Aorta (tissue), 5 donors: ENCODE data around the gene ACAD10. TPM values are rescaled to one million over a fixed set of nuclear protein-coding genes. Genes with fewer than 3 reads are reported as not detected.

Experiments
- ATAC-seq: fragments of 200-7000 bp; cut with Tn5 transposase; one replicate; pipeline ENCODE4 v1.9.1; 2022; ENCODE audit warnings: moderate library complexity; ENCODE audit not compliant: low FRiP score
- DNase-seq, 2 donors: peaks; one replicate each; pipeline ENCODE4 v3.0.0-alpha.2; 2020
- H3K27ac ChIP-seq, 2 donors: one replicate each; pipeline ENCODE4 v1.5.1; 2013; ENCODE audit warnings: low read length in 2 of 2, mild to moderate bottlenecking in 2 of 2, moderate library complexity in 2 of 2, control low read depth in 1 of 2, inconsistent platforms in 1 of 2, low read depth in 1 of 2
- H3K27me3 ChIP-seq, 2 donors: one replicate each; pipeline ENCODE4 v1.6.1; 2013; ENCODE audit warnings: control low read depth in 1 of 2, low read length in 1 of 2, mild to moderate bottlenecking in 1 of 2, moderate library complexity in 1 of 2; ENCODE audit not compliant: insufficient read depth in 2 of 2, control insufficient read depth in 1 of 2
- H3K36me3 ChIP-seq, 2 donors: one replicate each; pipeline ENCODE4 v1.6.1; 2013; ENCODE audit warnings: control low read depth in 1 of 2, low read length in 1 of 2, mild to moderate bottlenecking in 1 of 2; ENCODE audit not compliant: insufficient read depth in 2 of 2, control insufficient read depth in 1 of 2
- H3K4me1 ChIP-seq, 2 donors: one replicate each; pipeline ENCODE4 v1.6.1; 2013; ENCODE audit warnings: low read length in 2 of 2, control low read depth in 1 of 2, mild to moderate bottlenecking in 1 of 2, moderate library complexity in 1 of 2; ENCODE audit not compliant: insufficient read depth in 2 of 2, control insufficient read depth in 1 of 2
- H3K4me3 ChIP-seq, 2 donors: one replicate each; pipeline ENCODE4 v1.5.1; 2013; ENCODE audit warnings: low read length in 2 of 2, control low read depth in 1 of 2, mild to moderate bottlenecking in 1 of 2
- H3K9me3 ChIP-seq: one replicate; pipeline ENCODE4 v1.6.1; 2013; ENCODE audit warnings: mild to moderate bottlenecking, low read length; ENCODE audit not compliant: control insufficient read depth
- WGBS, 2 donors: extraction: QIAGEN DNeasy Blood & Tissue Kit; methylation state at CpG; one replicate each; pipeline ENCODE4 v1.1.7; 2013; 5-methylcytosine and 5-hydroxymethylcytosine counted together
- intact Hi-C, 2 donors: fragments of 100-400 bp; cut with DNase I; formaldehyde crosslinking; loops; one replicate each; pipeline versions ENCODE4 v1.14.2 to v1.15.0; 2022
- polyA plus RNA-seq, 2 donors: library from polyadenylated mRNA; stranded (reverse); fragments of 200-250 nt; gene quantifications; one replicate each; pipeline ENCODE4 v1.2.3, GENCODE V29; 2013
- total RNA-seq, 2 donors: library from RNA; stranded (reverse); fragmentation: NEBNext Ultra II Directional; extraction: Animal tissue kit (Norgen Biotek cat#: 25700); gene quantifications; one replicate each; pipeline ENCODE4 v1.2.1, GENCODE V29; 2021
- donor health status: healthy with polysubstance abuse.
- donor health status: Bipolar disorder and iron deficiency.
- donor health status: DM: no; HTN: no; CAD: no.
- donor health status: DM: no; HTN: no; CAD: no.
- donor health status: DM: yes; HTN: yes; CAD: no.

ACAD10 gene
- total and polyA plus RNA-seq, 4 donors = 7.0 to 27.9 (median 15.6) TPM

DNA sequence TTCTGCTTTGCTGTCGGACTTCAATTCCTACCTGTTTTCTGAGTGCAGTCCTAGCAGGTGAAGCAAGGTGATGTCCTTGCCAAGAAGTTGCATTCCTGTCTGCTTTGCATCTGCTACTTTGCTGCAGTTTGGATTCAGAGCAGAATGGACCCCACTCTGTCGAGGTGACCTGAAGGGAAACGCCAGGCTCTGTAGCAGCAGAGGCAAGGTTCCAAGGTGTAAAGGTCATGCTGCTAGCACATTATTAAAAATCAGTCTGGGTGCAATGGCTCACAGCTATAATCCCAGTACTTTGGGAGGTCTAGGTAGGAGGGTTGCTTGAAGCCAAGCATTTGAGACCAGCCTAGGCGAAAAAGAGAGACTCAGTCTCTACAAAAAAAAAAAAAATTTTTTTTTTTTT lies 63.5 kb downstream of the ACAD10 start:
- no peak for ATAC-seq
- intact Hi-C loops = no loop called here
- no peak overlapping the region for H3K27ac ChIP-seq
- no peaks in the 10 kb centered on the region for H3K4me1 ChIP-seq
- peaks cover 0 to 11% of the 10 kb centered on the region in 2 donors for H3K36me3 ChIP-seq
- H3K9me3 ChIP-seq = no peaks in the 10 kb centered on the region
- 88 to 89% methylated on average over 4 of the region's 4 CpGs for WGBS, 2 donors
- no peak overlapping the region for H3K4me3 ChIP-seq
- no peak for DNase-seq
- H3K27me3 ChIP-seq = no peaks in the 10 kb centered on the region

DNA sequence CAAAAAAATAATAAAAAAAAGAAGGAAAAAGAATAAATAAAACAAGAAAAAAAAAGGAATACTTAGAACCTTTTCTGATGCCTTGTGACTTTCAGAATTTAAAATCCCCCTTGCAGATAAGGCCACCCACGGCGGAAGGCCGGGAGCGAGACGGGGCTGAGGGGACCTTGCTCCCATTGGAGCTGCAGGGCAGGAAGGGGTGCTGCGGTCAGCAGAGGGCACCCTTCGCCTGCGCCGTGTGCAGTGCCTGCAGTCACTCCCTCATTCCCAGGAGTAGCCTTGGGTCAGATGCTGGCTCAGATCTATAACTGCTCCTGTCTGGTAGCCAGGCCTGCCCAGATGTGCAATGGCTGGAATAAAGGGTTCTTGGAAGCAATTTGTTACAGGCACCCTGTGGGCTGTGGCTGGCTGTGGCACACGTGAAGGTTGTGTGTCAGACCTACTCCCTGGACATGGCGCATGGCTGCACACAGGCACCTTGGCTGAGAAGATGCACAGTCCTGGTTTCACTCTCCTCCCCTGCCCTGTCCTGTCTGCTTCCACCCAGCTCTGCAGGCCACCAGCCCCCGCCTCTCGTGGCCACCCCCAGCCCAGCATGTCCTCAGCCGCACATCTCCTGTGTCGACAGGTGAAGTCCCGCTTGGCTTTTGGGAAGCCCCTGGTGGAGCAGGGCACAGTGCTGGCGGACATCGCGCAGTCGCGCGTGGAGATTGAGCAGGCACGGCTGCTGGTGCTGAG lies 67.5 kb downstream of the ACAD10 start:
- intact Hi-C loops = loop anchor here (1.0 to 5.0 kb wide), 3 partner anchors 39 to 60 kb away; no protein-coding TSS in a partner anchor
- DNase-seq = peak; percentile 74 to 89
- Histone ChIP-seq H3K4me1 (peaks cover 0 to 2% of the 10 kb centered on the region in 2 donors), H3K27me3 (no peaks in the 10 kb centered on the region), H3K9me3 (no peaks in the 10 kb centered on the region), H3K27ac (no peak overlapping the region), H3K4me3 (no peak overlapping the region), H3K36me3 (peaks cover 0 to 2% of the 10 kb centered on the region in 2 donors)
- WGBS, 2 donors = 54 to 57% methylated on average over 23 of the region's 23 CpGs
- ATAC-seq = peak; percentile 86

DNA sequence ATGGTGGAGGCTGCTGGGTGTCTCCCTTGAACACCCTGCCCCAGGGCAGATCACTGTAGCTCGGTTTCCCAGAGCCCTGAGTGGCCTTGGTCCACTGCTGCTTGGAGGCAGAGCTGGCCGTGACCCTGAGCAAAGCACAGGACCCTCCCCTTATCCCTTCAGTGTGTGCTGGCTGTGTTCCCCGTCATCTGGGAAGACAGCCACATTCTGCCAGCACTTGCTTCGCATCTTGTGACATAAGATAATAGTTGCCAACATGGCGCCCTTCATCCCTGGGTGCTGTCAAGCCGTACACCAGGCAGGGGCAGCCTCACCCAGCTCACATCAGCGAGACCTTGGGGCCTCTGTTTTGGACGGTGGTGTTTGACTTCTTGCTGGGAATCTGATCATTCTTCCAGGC lies 68.8 kb downstream of the ACAD10 start:
- Histone ChIP-seq H3K9me3 (no peaks in the 10 kb centered on the region), H3K36me3 (no peaks in the 10 kb centered on the region)

DNA sequence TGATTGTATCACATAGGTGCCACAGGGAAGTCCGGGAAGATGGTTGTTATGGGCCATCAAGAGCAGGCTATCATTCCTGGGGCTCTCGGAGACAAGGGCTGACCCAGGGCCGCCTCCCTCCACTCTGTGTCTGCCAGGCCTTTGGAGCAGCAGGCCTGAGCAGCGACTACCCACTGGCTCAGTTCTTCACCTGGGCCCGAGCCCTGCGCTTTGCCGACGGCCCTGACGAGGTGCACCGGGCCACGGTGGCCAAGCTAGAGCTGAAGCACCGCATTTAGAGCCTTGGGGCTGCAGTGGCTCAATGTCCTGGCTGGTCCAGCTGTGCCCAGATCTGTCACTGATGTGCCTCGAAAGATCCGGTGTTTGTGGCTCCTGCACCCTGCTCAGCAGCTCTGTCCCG lies 70.3 kb downstream of the ACAD10 start:
- no peaks in the 10 kb centered on the region for H3K27me3 ChIP-seq

More for the DNA sequence above, 68.8 kb downstream of the ACAD10 start:
- intact Hi-C loops = loop anchor here (5.0 kb wide), 2 partner anchors 38 to 58 kb away; no protein-coding TSS in a partner anchor
- 41 to 49% methylated on average over 8 of the region's 8 CpGs for WGBS, 2 donors
- no peak for ATAC-seq
- Histone ChIP-seq H3K4me3 (no peak overlapping the region), H3K27ac (no peak overlapping the region), H3K27me3 (no peaks in the 10 kb centered on the region), H3K4me1 (peaks cover 0 to 2% of the 10 kb centered on the region in 2 donors)
- no peak for DNase-seq

DNA sequence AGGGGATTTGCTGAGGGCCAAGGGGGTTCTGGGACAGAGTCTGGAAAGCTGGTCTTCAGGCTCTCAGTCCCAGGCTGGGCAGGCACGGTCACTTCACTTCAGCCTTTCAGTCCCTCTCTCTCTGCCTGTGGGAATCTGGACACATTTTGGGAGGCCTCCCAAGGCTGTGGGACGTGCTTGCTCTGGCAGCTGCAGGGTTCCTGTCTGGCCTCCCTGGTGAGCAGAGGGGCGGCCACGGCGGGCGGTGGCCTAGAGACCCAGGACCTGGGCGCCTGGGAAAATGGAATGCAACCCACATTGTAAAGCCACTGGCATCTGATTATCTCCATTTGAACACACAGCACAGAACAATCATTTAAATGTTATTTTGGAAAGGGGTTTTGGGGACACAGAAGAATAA lies 70.8 kb downstream of the ACAD10 start:
- peaks cover 0 to 2% of the 10 kb centered on the region in 2 donors for H3K4me1 ChIP-seq
- H3K27me3 ChIP-seq = no peaks in the 10 kb centered on the region
- H3K9me3 ChIP-seq = no peaks in the 10 kb centered on the region
- H3K4me3 ChIP-seq = no peak overlapping the region
- no peak for ATAC-seq
- H3K36me3 ChIP-seq = no peaks in the 10 kb centered on the region
- no peak for DNase-seq
- 18 to 21% methylated on average over 7 of the region's 7 CpGs for WGBS, 2 donors
- intact Hi-C loops = no loop called here
- peak overlapping the region in 1 of 2 donors; percentile 49 for H3K27ac ChIP-seq

More for the DNA sequence above, 70.3 kb downstream of the ACAD10 start:
- intact Hi-C loops = no loop called here
- Histone ChIP-seq H3K9me3 (no peaks in the 10 kb centered on the region), H3K27ac (no peak overlapping the region), H3K36me3 (no peaks in the 10 kb centered on the region), H3K4me3 (no peak overlapping the region), H3K4me1 (peaks cover 0 to 2% of the 10 kb centered on the region in 2 donors)
- DNase-seq (no peak), ATAC-seq (no peak)
- WGBS, 2 donors = 50 to 57% methylated on average over 15 of the region's 15 CpGs

DNA sequence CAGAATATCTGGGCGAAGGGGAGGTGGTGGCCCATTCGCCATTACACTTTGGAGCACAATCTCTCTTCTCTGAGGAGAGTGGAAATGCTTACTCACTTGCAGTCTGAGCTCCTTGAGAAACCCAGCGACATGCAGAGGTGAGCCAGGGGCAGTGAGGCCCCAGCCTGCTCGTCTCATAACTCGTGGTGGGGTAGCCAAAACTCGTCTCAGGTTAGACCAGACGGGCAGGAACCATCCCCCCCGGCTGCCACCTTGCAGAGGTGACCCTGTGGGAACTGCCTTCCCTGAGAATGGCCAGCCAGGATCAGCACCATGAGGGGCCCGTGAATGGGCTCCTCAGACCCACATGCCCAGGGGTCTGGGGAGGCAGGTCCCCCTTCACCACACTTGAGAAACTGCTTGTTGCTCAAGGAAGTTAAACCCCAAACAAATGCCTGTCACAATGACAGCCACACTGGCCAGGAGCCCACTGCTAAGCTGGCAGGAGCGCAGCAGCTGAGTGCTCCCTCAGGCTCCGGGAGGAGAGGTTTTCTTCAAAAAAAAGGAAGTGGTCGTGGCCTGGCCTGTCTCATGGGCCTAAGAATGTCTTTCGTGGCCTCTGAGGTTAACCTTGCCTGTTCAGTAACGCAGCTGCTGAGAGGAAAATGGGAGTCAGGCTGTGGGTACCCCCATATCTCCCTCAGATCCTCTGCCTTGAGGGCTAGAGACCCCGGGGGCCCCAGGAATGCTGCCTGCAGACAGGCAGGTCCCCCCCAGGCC lies 71.7 kb downstream of the ACAD10 start:
- Histone ChIP-seq H3K4me1 (peaks cover 0 to 2% of the 10 kb centered on the region in 2 donors), H3K36me3 (no peaks in the 10 kb centered on the region), H3K9me3 (no peaks in the 10 kb centered on the region), H3K4me3 (no peak overlapping the region), H3K27me3 (no peaks in the 10 kb centered on the region), H3K27ac (peak overlapping the region in 1 of 2 donors; percentile 49)
- intact Hi-C loops = no loop called here
- no peak for ATAC-seq
- 26 to 32% methylated on average over 15 of the region's 15 CpGs for WGBS, 2 donors
- peak; percentile 82 to 88 for DNase-seq

DNA sequence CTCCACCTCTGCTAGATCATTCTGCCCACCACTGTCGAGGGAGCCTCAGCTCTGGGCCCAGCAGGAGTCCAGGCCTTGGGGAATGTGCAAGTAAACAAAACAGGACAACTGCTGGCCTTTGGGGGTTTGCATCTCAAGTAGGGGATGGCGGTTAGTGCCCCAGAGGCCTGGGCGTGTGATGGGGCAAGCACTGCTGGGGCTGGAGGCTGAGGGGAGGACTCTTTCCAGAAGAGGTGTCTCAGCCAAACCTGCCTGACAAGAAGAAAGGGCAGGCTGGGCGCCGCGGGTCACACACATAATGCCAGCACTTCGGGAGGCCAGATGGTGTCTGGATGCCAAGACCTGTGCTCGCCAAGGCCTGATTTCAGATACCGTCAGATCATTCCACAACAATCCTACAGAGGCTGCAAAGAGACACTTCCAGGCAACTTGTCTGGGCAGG lies 72.3 kb downstream of the ACAD10 start:
- H3K9me3 ChIP-seq = no peaks in the 10 kb centered on the region
- no peak overlapping the region for H3K4me3 ChIP-seq
- DNase-seq (no peak), ATAC-seq (peak; percentile 20)
- no peaks in the 10 kb centered on the region for H3K27me3 ChIP-seq
- intact Hi-C loops = no loop called here
- H3K36me3 ChIP-seq = no peaks in the 10 kb centered on the region
- 23 to 28% methylated on average over 9 of the region's 9 CpGs for WGBS, 2 donors
- peaks cover 0 to 2% of the 10 kb centered on the region in 2 donors for H3K4me1 ChIP-seq
- H3K27ac ChIP-seq = no peak overlapping the region

DNA sequence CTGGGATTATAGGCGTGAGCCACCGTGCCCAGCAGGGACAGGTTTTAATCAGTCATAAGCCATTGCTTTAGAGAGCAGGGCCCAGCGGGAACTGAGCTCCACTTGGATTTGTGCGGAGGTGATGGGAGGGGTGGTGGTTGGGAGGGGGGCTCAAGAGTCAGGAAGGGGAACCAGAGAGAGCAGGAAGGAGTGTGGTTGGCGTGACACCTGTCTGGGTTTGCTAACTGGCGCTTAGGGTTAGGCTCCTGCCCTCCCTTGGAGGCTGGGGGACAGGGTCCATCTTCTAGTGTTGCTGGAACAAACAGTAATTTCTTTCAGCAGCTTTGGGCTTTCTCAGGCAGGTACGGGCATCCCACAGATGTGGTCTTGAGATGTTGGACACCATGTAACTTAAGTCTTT lies 73.4 kb downstream of the ACAD10 start:
- Histone ChIP-seq H3K27me3 (no peaks in the 10 kb centered on the region), H3K27ac (no peak overlapping the region), H3K4me1 (peaks cover 0 to 2% of the 10 kb centered on the region in 2 donors), H3K4me3 (no peak overlapping the region), H3K36me3 (no peaks in the 10 kb centered on the region), H3K9me3 (no peaks in the 10 kb centered on the region)
- no peak for ATAC-seq
- intact Hi-C loops = no loop called here
- 94 to 96% methylated on average over 7 of the region's 7 CpGs for WGBS, 2 donors
- DNase-seq = no peak
